ENCODE data around the gene UNC13A.

DNA sequence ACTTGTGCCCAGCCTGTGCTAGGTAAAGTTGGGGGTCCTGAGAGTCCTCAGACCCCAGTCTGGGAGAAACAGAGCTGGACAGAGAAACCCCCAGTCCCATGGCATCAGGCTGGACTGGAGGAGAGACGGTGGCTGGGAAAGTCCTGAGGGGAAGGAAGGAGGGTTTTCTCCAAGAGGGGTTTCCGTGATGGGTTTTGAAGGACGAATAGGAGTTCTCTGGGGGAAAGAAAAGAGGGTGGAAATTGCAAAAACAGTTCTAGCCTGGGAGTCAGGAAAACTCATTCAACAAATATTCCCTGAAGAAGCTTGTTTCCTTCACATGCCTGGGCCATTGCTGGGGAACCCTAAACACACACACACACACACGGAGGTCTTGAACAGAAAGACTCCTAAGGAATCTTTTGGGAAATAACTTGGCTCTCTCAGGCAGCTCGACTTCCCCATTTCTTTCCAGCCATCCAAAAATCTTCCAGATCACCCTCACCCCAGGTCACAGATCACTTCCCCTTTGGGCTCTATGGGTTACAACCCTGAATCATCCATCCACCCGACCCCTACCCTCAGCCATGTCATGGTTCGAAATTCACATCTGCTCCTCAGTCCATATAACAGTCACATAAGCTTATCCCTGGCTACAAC is 85.2 kb downstream of the UNC13A start:
- TF ChIP-seq, protein P1, sequence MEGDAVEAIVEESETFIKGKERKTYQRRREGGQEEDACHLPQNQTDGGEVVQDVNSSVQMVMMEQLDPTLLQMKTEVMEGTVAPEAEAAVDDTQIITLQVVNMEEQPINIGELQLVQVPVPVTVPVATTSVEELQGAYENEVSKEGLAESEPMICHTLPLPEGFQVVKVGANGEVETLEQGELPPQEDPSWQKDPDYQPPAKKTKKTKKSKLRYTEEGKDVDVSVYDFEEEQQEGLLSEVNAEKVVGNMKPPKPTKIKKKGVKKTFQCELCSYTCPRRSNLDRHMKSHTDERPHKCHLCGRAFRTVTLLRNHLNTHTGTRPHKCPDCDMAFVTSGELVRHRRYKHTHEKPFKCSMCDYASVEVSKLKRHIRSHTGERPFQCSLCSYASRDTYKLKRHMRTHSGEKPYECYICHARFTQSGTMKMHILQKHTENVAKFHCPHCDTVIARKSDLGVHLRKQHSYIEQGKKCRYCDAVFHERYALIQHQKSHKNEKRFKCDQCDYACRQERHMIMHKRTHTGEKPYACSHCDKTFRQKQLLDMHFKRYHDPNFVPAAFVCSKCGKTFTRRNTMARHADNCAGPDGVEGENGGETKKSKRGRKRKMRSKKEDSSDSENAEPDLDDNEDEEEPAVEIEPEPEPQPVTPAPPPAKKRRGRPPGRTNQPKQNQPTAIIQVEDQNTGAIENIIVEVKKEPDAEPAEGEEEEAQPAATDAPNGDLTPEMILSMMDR (IDR thresholded peaks at IDR 0.05), result no peak
- no peak for TF ChIP-seq POLR2A (IDR thresholded peaks at IDR 0.05)
